Colonic mucosa (tissue), 4 donors: ENCODE results near the gene MCCC2. TPM values are rescaled to one million over a fixed set of nuclear protein-coding genes. Genes with fewer than 3 reads are reported as not detected.
"Not testable (repeated sequence)": the region's sequence is repeated elsewhere in the genome, so short reads cannot be mapped to it uniquely, and the experiment has no call there.

Experiments used
- DNase-seq: peaks from one replicate; pipeline ENCODE4 v3.0.0-alpha.2; 2020
- H3K27ac ChIP-seq: fragments of 200-600 bp; one replicate; pipeline ENCODE4 v1.8.0; 2021
- H3K27me3 ChIP-seq: fragments of 200-600 bp; one replicate; pipeline ENCODE4 v1.8.0; 2021
- H3K36me3 ChIP-seq: fragments of 200-600 bp; one replicate; pipeline ENCODE4 v1.8.0; 2021
- H3K4me1 ChIP-seq: fragments of 200-600 bp; one replicate; pipeline ENCODE4 v1.8.0; 2021; ENCODE audit warnings: mild to moderate bottlenecking
- H3K4me3 ChIP-seq: fragments of 200-600 bp; one replicate; pipeline ENCODE4 v1.8.0; 2021
- H3K9ac ChIP-seq, 2 donors: one replicate each; pipeline ENCODE4 v1.7.0; 2013; ENCODE audit warnings: control low read depth in 2 of 2, low read depth in 2 of 2, low read length in 2 of 2
- H3K9me3 ChIP-seq: fragments of 200-600 bp; one replicate; pipeline ENCODE4 v1.8.0; 2021
- CTCF ChIP-seq: fragments of 200-600 bp; IDR thresholded peaks from one replicate; pipeline ENCODE4 v1.8.0; 2022; ENCODE audit warnings: antibody characterized with exemption, mild to moderate bottlenecking
- intact Hi-C: fragments of 100-400 bp; cut with DNase I; formaldehyde crosslinking; loops from one replicate; pipeline ENCODE4 v1.14.1; 2022
- total RNA-seq, 2 donors: library from RNA; stranded (reverse); fragmentation: NEBNext Ultra II Directional in 1 of 2; extraction: Animal tissue kit (Norgen Biotek cat#: 25700) in 1 of 2; gene quantifications; one replicate each; pipeline ENCODE4 v1.2.1, GENCODE V29; 2021
- donor health status: healthy.
- donor health status: DM: no; HTN: no; CAD: no.
- donor health status: DM: no; HTN: no; CAD: no.

Gene MCCC2
- total RNA-seq, 2 donors from 2014 or later = 56.8 to 68.7 TPM

- Histone ChIP-seq H3K27ac (no peak overlapping the region), H3K9ac (no peak overlapping the region), H3K9me3 (no peaks in the 10 kb centered on the region), H3K27me3 (no peaks in the 10 kb centered on the region), H3K4me3 (no peak overlapping the region), H3K36me3 (no peaks in the 10 kb centered on the region), H3K4me1 (no peaks in the 10 kb centered on the region)
- no peak for TF ChIP-seq CTCF
- DNase-seq = no peak
- intact Hi-C loops = no loop called here
Observed at GRCh38 chr5:71632168-71632567, 45.0 kb downstream of the MCCC2 start.

GRCh38 chr5:71633255-71634155 lies 46.4 kb downstream of the MCCC2 start:
- DNase-seq = no peak
- no peak overlapping the region for H3K9ac ChIP-seq
- no peak overlapping the region for H3K27ac ChIP-seq
- no peaks in the 10 kb centered on the region for H3K9me3 ChIP-seq
- TF ChIP-seq CTCF = no peak
- intact Hi-C loops = no loop called here
- no peaks in the 10 kb centered on the region for H3K4me1 ChIP-seq
- H3K4me3 ChIP-seq = no peak overlapping the region
- no peaks in the 10 kb centered on the region for H3K27me3 ChIP-seq
- no peaks in the 10 kb centered on the region for H3K36me3 ChIP-seq

GRCh38 chr5:71637133-71637532 lies 50.0 kb downstream of the MCCC2 start:
- no peaks in the 10 kb centered on the region for H3K27me3 ChIP-seq
- no peaks in the 10 kb centered on the region for H3K9me3 ChIP-seq
- intact Hi-C loops = no loop called here
- no peak overlapping the region for H3K27ac ChIP-seq
- no peak overlapping the region for H3K4me3 ChIP-seq
- no peak for DNase-seq
- no peak overlapping the region for H3K9ac ChIP-seq
- H3K36me3 ChIP-seq = no peaks in the 10 kb centered on the region
- no peaks in the 10 kb centered on the region for H3K4me1 ChIP-seq
- TF ChIP-seq CTCF = no peak

GRCh38 chr5:71640408-71640807 lies 53.3 kb downstream of the MCCC2 start:
- no peaks in the 10 kb centered on the region for H3K27me3 ChIP-seq
- intact Hi-C loops = no loop called here
- H3K9ac ChIP-seq = no peak overlapping the region
- H3K36me3 ChIP-seq = no peaks in the 10 kb centered on the region
- no peaks in the 10 kb centered on the region for H3K9me3 ChIP-seq
- DNase-seq = no peak
- H3K4me1 ChIP-seq = no peaks in the 10 kb centered on the region
- no peak for TF ChIP-seq CTCF
- no peak overlapping the region for H3K4me3 ChIP-seq
- H3K27ac ChIP-seq = no peak overlapping the region

- Histone ChIP-seq H3K4me3 (no peak overlapping the region), H3K27ac (no peak overlapping the region), H3K27me3 (no peaks in the 10 kb centered on the region), H3K9me3 (no peaks in the 10 kb centered on the region), H3K36me3 (no peaks in the 10 kb centered on the region), H3K4me1 (no peaks in the 10 kb centered on the region), H3K9ac (no peak overlapping the region)
- no peak for TF ChIP-seq CTCF
- intact Hi-C loops = no loop called here
- DNase-seq = no peak
Observed at GRCh38 chr5:71645030-71645429, 57.9 kb downstream of the MCCC2 start.

GRCh38 chr5:71650940-71651339 lies 63.8 kb downstream of the MCCC2 start:
- H3K27me3 ChIP-seq, DNase-seq, H3K9ac ChIP-seq, H3K4me1 ChIP-seq, H3K36me3 ChIP-seq, H3K27ac ChIP-seq, H3K9me3 ChIP-seq, intact Hi-C loops, H3K4me3 ChIP-seq: not testable (repeated sequence)
